Fibroblast of lung (primary cell): ENCODE results near the gene VENTX. TPM values are rescaled to one million over a fixed set of nuclear protein-coding genes. Genes with fewer than 3 reads are reported as not detected.

Experiments used
- DNase-seq, 2 donors: peaks; one replicate each; pipeline versions ENCODE4 v3.0.0 to v3.0.0-alpha.2; 2010; ENCODE audit warnings: low read depth in 2 of 2
- H2AFZ ChIP-seq: 2 replicates; pipeline ENCODE4 v1.5.1; 2012; ENCODE audit warnings: low read length, control low read depth, inconsistent platforms
- H3K27ac ChIP-seq: 2 replicates; pipeline ENCODE4 v1.5.1; 2011; ENCODE audit warnings: low read length, control low read depth; ENCODE audit not compliant: insufficient read depth
- H3K27me3 ChIP-seq: 2 replicates; pipeline ENCODE4 v1.5.1; 2011; ENCODE audit warnings: mild to moderate bottlenecking, low read length; ENCODE audit not compliant: control insufficient read depth, insufficient read depth
- H3K36me3 ChIP-seq: 2 replicates; pipeline ENCODE4 v1.5.1; 2011; ENCODE audit warnings: low read length; ENCODE audit not compliant: control insufficient read depth, insufficient read depth
- H3K4me1 ChIP-seq: 2 replicates; pipeline ENCODE4 v1.5.1; 2011; ENCODE audit warnings: low read length; ENCODE audit not compliant: control insufficient read depth, insufficient read depth; ENCODE audit errors: extremely low read depth
- H3K4me2 ChIP-seq: 2 replicates; pipeline ENCODE4 v1.5.1; 2011; ENCODE audit warnings: low read length, control low read depth; ENCODE audit not compliant: insufficient read depth; ENCODE audit errors: extremely low read depth
- H3K4me3 ChIP-seq, 4 experiments: fragments of 200-600 bp in 1 of 4; sonication (generic) in 1 of 4; replicated peaks in 1 of 4; 2 replicates each; pipeline ENCODE4 v1.5.1; 2011 to 2016; ENCODE audit warnings: low read length in 4 of 4, low read depth in 3 of 4, mild to moderate bottlenecking in 3 of 4, control low read depth in 2 of 4, inconsistent platforms in 1 of 4, mixed read lengths in 1 of 4; ENCODE audit not compliant: insufficient read depth in 1 of 4; ENCODE audit errors: control extremely low read depth in 1 of 4
- H3K79me2 ChIP-seq: 2 replicates; pipeline ENCODE4 v1.5.1; 2012; ENCODE audit warnings: mild to moderate bottlenecking, low read length, inconsistent platforms; ENCODE audit not compliant: control insufficient read depth, insufficient read depth
- H3K9ac ChIP-seq: 2 replicates; pipeline ENCODE4 v1.5.1; 2011; ENCODE audit warnings: mild to moderate bottlenecking, low read length, control low read depth; ENCODE audit not compliant: insufficient read depth
- H3K9me3 ChIP-seq: 2 replicates; pipeline ENCODE4 v1.5.1; 2012; ENCODE audit warnings: low read depth, low read length; ENCODE audit not compliant: control insufficient read depth, insufficient read depth
- H4K20me1 ChIP-seq: 2 replicates; pipeline ENCODE4 v1.5.1; 2011; ENCODE audit warnings: low read length; ENCODE audit not compliant: control insufficient read depth, insufficient read depth; ENCODE audit errors: extremely low read depth
- EZH2 ChIP-seq: IDR thresholded peaks from 2 replicates; pipeline ENCODE4 v1.5.1; 2012; ENCODE audit warnings: low read length, control low read depth, mild to moderate bottlenecking; ENCODE audit errors: missing control alignments
- polyA plus RNA-seq, 2 donors: library from polyadenylated mRNA; depleted of rRNA in 1 of 2; stranded (reverse) in 1 of 2; unstranded in 1 of 2; fragments of >200 nt; gene quantifications; 2 replicates each; pipeline ENCODE4 v1.2.1, GENCODE V29; 2011 to 2012; ENCODE audit warnings: missing spikeins in 1 of 2
- total RNA-seq: library from RNA; depleted of rRNA; stranded (reverse); fragments of >200 nt; gene quantifications from 2 replicates; pipeline ENCODE4 v1.2.1, GENCODE V29; 2014
- TF ChIP-seq, protein P1 (sequence below), 2 donors: IDR thresholded peaks in 1 of 2; conservative IDR thresholded peaks in 1 of 2; 1 replicate in 1 of 2; 2 replicates in 1 of 2; pipeline ENCODE4 v1.5.1; 2011 to 2012; ENCODE audit warnings: low read length in 2 of 2, control low read depth in 1 of 2, inconsistent platforms in 1 of 2, low read depth in 1 of 2, mild to moderate bottlenecking in 1 of 2

The VENTX gene
- total and polyA plus RNA-seq, 2 donors (not counting 1 experiment from before 2014, with no cell fraction given) = not detected

- no peak overlapping the region for H3K4me2 ChIP-seq
- H3K36me3 ChIP-seq = no peaks in the 10 kb centered on the region
- H2AFZ ChIP-seq = no peak overlapping the region
- H3K4me3 ChIP-seq = no peak overlapping the region
- H4K20me1 ChIP-seq = no peaks in the 10 kb centered on the region
- no peak for DNase-seq
- peaks cover 2% of the 10 kb centered on the region for H3K9me3 ChIP-seq
- no peaks in the 10 kb centered on the region for H3K79me2 ChIP-seq
- H3K27me3 ChIP-seq = no peaks in the 10 kb centered on the region
- no peak overlapping the region for H3K9ac ChIP-seq
- H3K4me1 ChIP-seq = no peaks in the 10 kb centered on the region
- H3K27ac ChIP-seq = no peak overlapping the region
- TF ChIP-seq EZH2 = no peak
- TF ChIP-seq, protein P1, sequence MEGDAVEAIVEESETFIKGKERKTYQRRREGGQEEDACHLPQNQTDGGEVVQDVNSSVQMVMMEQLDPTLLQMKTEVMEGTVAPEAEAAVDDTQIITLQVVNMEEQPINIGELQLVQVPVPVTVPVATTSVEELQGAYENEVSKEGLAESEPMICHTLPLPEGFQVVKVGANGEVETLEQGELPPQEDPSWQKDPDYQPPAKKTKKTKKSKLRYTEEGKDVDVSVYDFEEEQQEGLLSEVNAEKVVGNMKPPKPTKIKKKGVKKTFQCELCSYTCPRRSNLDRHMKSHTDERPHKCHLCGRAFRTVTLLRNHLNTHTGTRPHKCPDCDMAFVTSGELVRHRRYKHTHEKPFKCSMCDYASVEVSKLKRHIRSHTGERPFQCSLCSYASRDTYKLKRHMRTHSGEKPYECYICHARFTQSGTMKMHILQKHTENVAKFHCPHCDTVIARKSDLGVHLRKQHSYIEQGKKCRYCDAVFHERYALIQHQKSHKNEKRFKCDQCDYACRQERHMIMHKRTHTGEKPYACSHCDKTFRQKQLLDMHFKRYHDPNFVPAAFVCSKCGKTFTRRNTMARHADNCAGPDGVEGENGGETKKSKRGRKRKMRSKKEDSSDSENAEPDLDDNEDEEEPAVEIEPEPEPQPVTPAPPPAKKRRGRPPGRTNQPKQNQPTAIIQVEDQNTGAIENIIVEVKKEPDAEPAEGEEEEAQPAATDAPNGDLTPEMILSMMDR (conservative IDR thresholded peaks at IDR 0.05 in 1 of 2, IDR thresholded peaks at IDR 0.05 in 1 of 2; ENCODE audit: low read depth in 1 of 2, low read length in 2 of 2) = no peak
Observed at GRCh38 chr10:133207041-133207600, 30.5 kb upstream of the VENTX start.

DNA sequence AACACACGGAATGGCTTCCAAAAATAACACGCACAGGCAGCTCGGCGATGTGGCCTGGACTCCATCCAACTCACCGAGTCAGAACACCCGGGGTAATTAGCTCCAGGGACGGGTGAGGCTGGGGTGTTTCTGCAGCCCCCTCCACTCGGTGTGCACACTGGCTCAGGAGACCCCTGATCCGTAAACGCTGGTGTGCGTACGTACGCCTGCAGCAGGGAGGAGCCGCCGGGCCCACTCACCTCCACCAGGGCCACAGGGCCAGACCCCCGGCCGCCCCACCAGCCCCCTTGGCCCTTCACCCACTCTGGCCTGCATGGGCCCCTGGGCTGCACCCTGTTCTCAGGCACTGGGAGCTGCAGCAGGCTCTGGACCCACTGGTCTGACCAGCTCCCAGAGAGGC, 30.0 kb upstream of the VENTX start:
- no peaks in the 10 kb centered on the region for H3K79me2 ChIP-seq
- H3K4me3 ChIP-seq = no peak overlapping the region
- no peak overlapping the region for H3K9ac ChIP-seq
- H2AFZ ChIP-seq = no peak overlapping the region
- no peaks in the 10 kb centered on the region for H3K27me3 ChIP-seq
- H3K4me1 ChIP-seq = no peaks in the 10 kb centered on the region
- no peak overlapping the region for H3K27ac ChIP-seq
- H3K4me2 ChIP-seq = no peak overlapping the region
- H3K36me3 ChIP-seq = no peaks in the 10 kb centered on the region
- peaks cover 2% of the 10 kb centered on the region for H3K9me3 ChIP-seq
- TF ChIP-seq EZH2 = no peak
- TF ChIP-seq, protein P1 (conservative IDR thresholded peaks at IDR 0.05 in 1 of 2, IDR thresholded peaks at IDR 0.05 in 1 of 2; ENCODE audit: low read depth in 1 of 2, low read length in 2 of 2) = no peak
- no peak for DNase-seq
- H4K20me1 ChIP-seq = no peaks in the 10 kb centered on the region

DNA sequence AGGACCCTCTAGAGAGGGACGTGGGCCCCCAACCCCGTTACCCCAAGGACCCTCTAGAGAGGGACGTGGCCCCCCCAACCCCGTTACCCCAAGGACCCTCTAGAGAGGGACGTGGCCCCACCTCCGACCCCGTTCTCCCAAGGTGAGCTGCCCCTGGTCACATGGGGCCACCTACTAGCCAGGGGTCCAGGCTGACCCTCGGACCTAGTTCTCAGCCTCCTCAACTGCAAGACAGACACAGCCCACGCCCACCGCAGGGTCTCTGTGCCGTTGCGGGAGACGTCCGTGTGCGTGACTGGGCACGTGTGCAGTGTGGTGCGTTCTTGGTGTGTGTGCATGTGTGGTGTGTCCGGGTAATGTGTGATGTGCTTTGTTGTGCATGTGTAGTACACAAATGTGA, 29.2 kb upstream of the VENTX start:
- Histone ChIP-seq H3K36me3 (no peaks in the 10 kb centered on the region), H3K9ac (no peak overlapping the region), H3K4me3 (no peak overlapping the region), H2AFZ (no peak overlapping the region), H3K27ac (no peak overlapping the region), H3K4me1 (no peaks in the 10 kb centered on the region), H3K4me2 (no peak overlapping the region), H3K79me2 (no peaks in the 10 kb centered on the region), H4K20me1 (no peaks in the 10 kb centered on the region), H3K9me3 (peaks cover 2% of the 10 kb centered on the region), H3K27me3 (no peaks in the 10 kb centered on the region)
- no peak for TF ChIP-seq EZH2
- TF ChIP-seq, protein P1 (conservative IDR thresholded peaks at IDR 0.05 in 1 of 2, IDR thresholded peaks at IDR 0.05 in 1 of 2; ENCODE audit: low read depth in 1 of 2, low read length in 2 of 2) = no peak
- DNase-seq = no peak
